HepG2 (cell line): Measurements from ENCODE around the gene IKZF4. TPM values are rescaled to one million over a fixed set of nuclear protein-coding genes. Genes with fewer than 3 reads are reported as not detected.

Source experiments
- CENPX ChIP-seq: sonication (generic); formaldehyde crosslinking; IDR thresholded peaks from 2 replicates; pipeline ENCODE4 v1.9.0; 2021; ENCODE audit warnings: mild to moderate bottlenecking, missing genetic modification reagents, moderate library complexity
- ELF4 ChIP-seq: sonication (generic); formaldehyde crosslinking; IDR thresholded peaks from 2 replicates; pipeline ENCODE4 v1.5.0; 2020; ENCODE audit warnings: missing genetic modification reagents, mild to moderate bottlenecking, moderate library complexity, borderline replicate concordance
- ETV5 ChIP-seq: IDR thresholded peaks from 2 replicates; pipeline ENCODE4 v1.6.1; 2018; ENCODE audit warnings: missing biosample characterization, missing genetic modification reagents, inconsistent platforms, borderline replicate concordance
- GFI1 ChIP-seq: sonication (generic); formaldehyde crosslinking; IDR thresholded peaks from 2 replicates; pipeline ENCODE4 v1.5.0; 2020; ENCODE audit warnings: missing genetic modification reagents, mild to moderate bottlenecking, borderline replicate concordance
- MED13 ChIP-seq: sonication (generic); formaldehyde crosslinking; IDR thresholded peaks from 2 replicates; pipeline ENCODE4 v1.5.0; 2020; ENCODE audit warnings: missing genetic modification reagents
- RXRA ChIP-seq: sonication (generic); formaldehyde crosslinking; IDR thresholded peaks from 2 replicates; pipeline ENCODE4 v1.5.1; 2020; ENCODE audit warnings: missing genetic modification reagents
- SMAD1 ChIP-seq: sonication (generic); formaldehyde crosslinking; IDR thresholded peaks from 2 replicates; pipeline ENCODE4 v1.4.0; 2020; ENCODE audit warnings: missing genetic modification reagents, low read depth, mild to moderate bottlenecking, borderline replicate concordance
- SP1 ChIP-seq, 2 experiments: fragments of 450-650 bp in 1 of 2; sonication (generic) in 1 of 2; formaldehyde crosslinking in 1 of 2; IDR thresholded peaks; 2 replicates each; pipeline versions ENCODE4 v1.4.0 to v1.6.1; 2016 to 2020; ENCODE audit warnings: missing genetic modification reagents in 1 of 2
- TCF12 ChIP-seq, 2 experiments: fragments of 450-650 bp in 1 of 2; sonication (generic) in 1 of 2; formaldehyde crosslinking in 1 of 2; IDR thresholded peaks; 2 replicates each; pipeline versions ENCODE4 v1.6.1 to v1.8.0; 2017 to 2022; ENCODE audit warnings: antibody characterized with exemption in 1 of 2, mild to moderate bottlenecking in 1 of 2, missing genetic modification reagents in 1 of 2, moderate library complexity in 1 of 2
- ZFX ChIP-seq: sonication (generic); formaldehyde crosslinking; IDR thresholded peaks from 2 replicates; pipeline ENCODE4 v1.4.0; 2020; ENCODE audit warnings: mild to moderate bottlenecking, low read depth, missing genetic modification reagents, moderate library complexity
- ZNF343 ChIP-seq: sonication (generic); formaldehyde crosslinking; IDR thresholded peaks from 2 replicates; pipeline ENCODE4 v1.4.0; 2020; ENCODE audit warnings: mild to moderate bottlenecking, missing genetic modification reagents
- ZNF354B ChIP-seq: sonication (generic); formaldehyde crosslinking; IDR thresholded peaks from 2 replicates; pipeline ENCODE4 v1.8.0; 2022; ENCODE audit warnings: mild to moderate bottlenecking, missing genetic modification reagents
- ZNF530 ChIP-seq: sonication (generic); formaldehyde crosslinking; IDR thresholded peaks from 2 replicates; pipeline ENCODE4 v1.5.0; 2020; ENCODE audit warnings: low read depth, mild to moderate bottlenecking, missing genetic modification reagents
- ZNF572 ChIP-seq: sonication (generic); formaldehyde crosslinking; IDR thresholded peaks from 2 replicates; pipeline ENCODE4 v1.5.1; 2020; ENCODE audit warnings: mild to moderate bottlenecking, missing genetic modification reagents
- ZNF746 ChIP-seq: sonication (generic); formaldehyde crosslinking; IDR thresholded peaks from 2 replicates; pipeline ENCODE4 v1.8.0; 2022; ENCODE audit warnings: mild to moderate bottlenecking, missing genetic modification reagents
- ZNF776 ChIP-seq: sonication (generic); formaldehyde crosslinking; IDR thresholded peaks from 2 replicates; pipeline ENCODE4 v1.4.0; 2020; ENCODE audit warnings: mild to moderate bottlenecking, missing genetic modification reagents
- ZNF83 ChIP-seq: sonication (generic); formaldehyde crosslinking; IDR thresholded peaks from 2 replicates; pipeline ENCODE4 v1.4.0; 2020; ENCODE audit warnings: missing genetic modification reagents, mild to moderate bottlenecking, borderline replicate concordance
- ZSCAN21 ChIP-seq: sonication (generic); formaldehyde crosslinking; IDR thresholded peaks from 2 replicates; pipeline ENCODE4 v1.8.0; 2022; ENCODE audit warnings: mild to moderate bottlenecking, missing genetic modification reagents, moderate library complexity, borderline replicate concordance
- ZSCAN30 ChIP-seq: sonication (generic); formaldehyde crosslinking; IDR thresholded peaks from 2 replicates; pipeline ENCODE4 v1.5.0; 2020; ENCODE audit warnings: mild to moderate bottlenecking, missing genetic modification reagents
- polyA plus RNA-seq, 8 experiments: library from polyadenylated mRNA; depleted of rRNA in 3 of 8; stranded (reverse) in 7 of 8; unstranded in 1 of 8; fragments of >200 nt; fragmentation: Illumina TruSeq in 4 of 8; extraction: Trizol in 4 of 8; gene quantifications; 2 replicates each; pipeline versions ENCODE4 v1.2.1 to v1.2.3, GENCODE V29; 2011 to 2016; ENCODE audit warnings: low read depth in 4 of 8, missing spikeins in 1 of 8, mixed read lengths in 1 of 8; ENCODE audit not compliant: insufficient read depth in 1 of 8
- total RNA-seq, 5 experiments: library from RNA; depleted of rRNA; stranded (reverse); fragments of >200 nt; fragmentation: Illumina TruSeq; extraction: Trizol; gene quantifications; 2 replicates each; pipeline ENCODE4 v1.2.3, GENCODE V29; 2016; ENCODE audit warnings: low read depth in 1 of 5
- TF ChIP-seq, protein P1 (sequence below): sonication (generic); formaldehyde crosslinking; IDR thresholded peaks from 2 replicates; pipeline ENCODE4 v1.5.0; 2020; ENCODE audit warnings: missing genetic modification reagents
- TF ChIP-seq, protein P2 (sequence below), 2 experiments: sonication (generic) in 1 of 2; formaldehyde crosslinking in 1 of 2; IDR thresholded peaks; 2 replicates each; pipeline versions ENCODE4 v1.5.1 to v1.6.1; 2011 to 2020; ENCODE audit warnings: borderline replicate concordance in 1 of 2, low read depth in 1 of 2, low read length in 1 of 2, mild to moderate bottlenecking in 1 of 2, missing genetic modification reagents in 1 of 2, moderate library complexity in 1 of 2
- TF ChIP-seq, protein P3 (sequence below): sonication (generic); formaldehyde crosslinking; IDR thresholded peaks from 2 replicates; pipeline ENCODE4 v1.4.0; 2020; ENCODE audit warnings: mild to moderate bottlenecking, low read depth, missing genetic modification reagents
- TF ChIP-seq, protein P4 (sequence below): sonication (generic); formaldehyde crosslinking; IDR thresholded peaks from 2 replicates; pipeline ENCODE4 v1.4.0; 2020; ENCODE audit warnings: missing genetic modification reagents

The IKZF4 gene
- total and polyA plus RNA-seq, 2 of the 13 experiments (the other 11 are each of a cell fraction or from before 2014, with no cell fraction given): 0.58 to 2.2 TPM

DNA sequence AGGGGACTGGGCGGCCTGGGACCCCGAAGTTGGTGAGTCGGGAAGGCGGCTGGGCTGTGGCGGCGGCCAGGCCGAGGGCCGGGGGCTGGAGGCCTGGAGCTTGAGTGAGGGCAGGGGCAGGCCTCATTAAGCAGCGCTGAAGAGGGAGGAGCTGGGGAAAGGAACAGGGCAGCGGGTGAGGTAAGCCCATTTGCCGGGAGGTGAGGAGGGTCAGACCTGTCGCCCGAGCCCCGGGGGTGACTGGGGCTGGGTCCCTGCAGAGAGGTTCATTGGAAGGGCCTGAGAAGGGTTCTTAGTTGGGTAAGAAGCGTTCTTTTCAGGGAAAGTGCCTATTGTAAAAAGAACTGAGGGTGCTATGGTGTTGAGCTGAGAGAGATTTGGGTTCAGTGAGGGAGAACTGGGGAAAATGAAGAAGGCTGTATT lies 46.5 kb upstream of the IKZF4 start (continued):
- TF ChIP-seq SMAD1 (CRISPR knock-in tag) (no peak), ZSCAN30 (CRISPR knock-in tag) (no peak), RXRA (CRISPR knock-in tag) (no peak), ZNF343 (CRISPR knock-in tag) (no peak), ZNF354B (CRISPR knock-in tag) (no peak), ELF4 (CRISPR knock-in tag) (no peak; the same call in 1 of the 2 replicates), ZNF572 (CRISPR knock-in tag) (0 out of 2 replicates have a peak, but pooled peaks have one; percentile 9), ETV5 (CRISPR knock-in tag) (no peak), GFI1 (CRISPR knock-in tag) (peak; percentile 3; the same call in 1 of the 2 replicates), ZNF776 (no peak; the same call in 1 of the 2 replicates), CENPX (no peak), ZNF83 (CRISPR knock-in tag) (no peak), TCF12 (IDR thresholded peaks at IDR 0.05) (no peak), TCF12 (CRISPR knock-in tag; IDR thresholded peaks at IDR 0.05) (no peak), MED13 (CRISPR knock-in tag) (no peak), SP1 (IDR thresholded peaks at IDR 0.05) (no peak), SP1 (CRISPR knock-in tag; IDR thresholded peaks at IDR 0.05) (no peak), ZSCAN21 (CRISPR knock-in tag) (no peak), ZNF530 (no peak), ZFX (CRISPR knock-in tag) (peak; percentile 90), ZNF746 (CRISPR knock-in tag) (no peak)
- TF ChIP-seq, protein P1, sequence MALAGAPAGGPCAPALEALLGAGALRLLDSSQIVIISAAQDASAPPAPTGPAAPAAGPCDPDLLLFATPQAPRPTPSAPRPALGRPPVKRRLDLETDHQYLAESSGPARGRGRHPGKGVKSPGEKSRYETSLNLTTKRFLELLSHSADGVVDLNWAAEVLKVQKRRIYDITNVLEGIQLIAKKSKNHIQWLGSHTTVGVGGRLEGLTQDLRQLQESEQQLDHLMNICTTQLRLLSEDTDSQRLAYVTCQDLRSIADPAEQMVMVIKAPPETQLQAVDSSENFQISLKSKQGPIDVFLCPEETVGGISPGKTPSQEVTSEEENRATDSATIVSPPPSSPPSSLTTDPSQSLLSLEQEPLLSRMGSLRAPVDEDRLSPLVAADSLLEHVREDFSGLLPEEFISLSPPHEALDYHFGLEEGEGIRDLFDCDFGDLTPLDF (CRISPR knock-in tag): no peak
- TF ChIP-seq, protein P2, sequence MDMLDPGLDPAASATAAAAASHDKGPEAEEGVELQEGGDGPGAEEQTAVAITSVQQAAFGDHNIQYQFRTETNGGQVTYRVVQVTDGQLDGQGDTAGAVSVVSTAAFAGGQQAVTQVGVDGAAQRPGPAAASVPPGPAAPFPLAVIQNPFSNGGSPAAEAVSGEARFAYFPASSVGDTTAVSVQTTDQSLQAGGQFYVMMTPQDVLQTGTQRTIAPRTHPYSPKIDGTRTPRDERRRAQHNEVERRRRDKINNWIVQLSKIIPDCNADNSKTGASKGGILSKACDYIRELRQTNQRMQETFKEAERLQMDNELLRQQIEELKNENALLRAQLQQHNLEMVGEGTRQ (IDR thresholded peaks at IDR 0.05; ENCODE audit: low read depth, low read length): no peak
- TF ChIP-seq, protein P2 (CRISPR knock-in tag; IDR thresholded peaks at IDR 0.05; ENCODE audit: borderline replicate concordance): no peak; the same call in 1 of the 2 replicates
- TF ChIP-seq, protein P3, sequence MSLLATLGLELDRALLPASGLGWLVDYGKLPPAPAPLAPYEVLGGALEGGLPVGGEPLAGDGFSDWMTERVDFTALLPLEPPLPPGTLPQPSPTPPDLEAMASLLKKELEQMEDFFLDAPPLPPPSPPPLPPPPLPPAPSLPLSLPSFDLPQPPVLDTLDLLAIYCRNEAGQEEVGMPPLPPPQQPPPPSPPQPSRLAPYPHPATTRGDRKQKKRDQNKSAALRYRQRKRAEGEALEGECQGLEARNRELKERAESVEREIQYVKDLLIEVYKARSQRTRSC (CRISPR knock-in tag): no peak
- TF ChIP-seq, protein P4, sequence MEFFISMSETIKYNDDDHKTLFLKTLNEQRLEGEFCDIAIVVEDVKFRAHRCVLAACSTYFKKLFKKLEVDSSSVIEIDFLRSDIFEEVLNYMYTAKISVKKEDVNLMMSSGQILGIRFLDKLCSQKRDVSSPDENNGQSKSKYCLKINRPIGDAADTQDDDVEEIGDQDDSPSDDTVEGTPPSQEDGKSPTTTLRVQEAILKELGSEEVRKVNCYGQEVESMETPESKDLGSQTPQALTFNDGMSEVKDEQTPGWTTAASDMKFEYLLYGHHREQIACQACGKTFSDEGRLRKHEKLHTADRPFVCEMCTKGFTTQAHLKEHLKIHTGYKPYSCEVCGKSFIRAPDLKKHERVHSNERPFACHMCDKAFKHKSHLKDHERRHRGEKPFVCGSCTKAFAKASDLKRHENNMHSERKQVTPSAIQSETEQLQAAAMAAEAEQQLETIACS (CRISPR knock-in tag): no peak
